H54 (cell line): ENCODE measurements around the gene KCNMB2.
"Not testable (repeated sequence)": the region's sequence is repeated elsewhere in the genome, so short reads cannot be mapped to it uniquely, and the experiment has no call there.

Experiments used
- DNase-seq: peaks from one replicate; pipeline ENCODE4 v3.0.0; 2011; ENCODE audit warnings: low spot score, mixed read lengths; ENCODE audit not compliant: insufficient read length
- FAIRE-seq: peaks from 3 replicates; lab custom pipeline; 2011; peaks lifted over from hg19 to GRCh38; lab: Jason Lieb, UNC
- POLR2A ChIP-seq: IDR thresholded peaks from 2 replicates; pipeline ENCODE4 v1.6.1; 2011; ENCODE audit warnings: low read depth, mild to moderate bottlenecking, low read length

The KCNMB2 gene

GRCh38 chr3:178512647-178513046, 23.6 kb upstream of the KCNMB2 start:
- TF ChIP-seq POLR2A: no peak
- no peak for FAIRE-seq
- no peak for DNase-seq

DNA sequence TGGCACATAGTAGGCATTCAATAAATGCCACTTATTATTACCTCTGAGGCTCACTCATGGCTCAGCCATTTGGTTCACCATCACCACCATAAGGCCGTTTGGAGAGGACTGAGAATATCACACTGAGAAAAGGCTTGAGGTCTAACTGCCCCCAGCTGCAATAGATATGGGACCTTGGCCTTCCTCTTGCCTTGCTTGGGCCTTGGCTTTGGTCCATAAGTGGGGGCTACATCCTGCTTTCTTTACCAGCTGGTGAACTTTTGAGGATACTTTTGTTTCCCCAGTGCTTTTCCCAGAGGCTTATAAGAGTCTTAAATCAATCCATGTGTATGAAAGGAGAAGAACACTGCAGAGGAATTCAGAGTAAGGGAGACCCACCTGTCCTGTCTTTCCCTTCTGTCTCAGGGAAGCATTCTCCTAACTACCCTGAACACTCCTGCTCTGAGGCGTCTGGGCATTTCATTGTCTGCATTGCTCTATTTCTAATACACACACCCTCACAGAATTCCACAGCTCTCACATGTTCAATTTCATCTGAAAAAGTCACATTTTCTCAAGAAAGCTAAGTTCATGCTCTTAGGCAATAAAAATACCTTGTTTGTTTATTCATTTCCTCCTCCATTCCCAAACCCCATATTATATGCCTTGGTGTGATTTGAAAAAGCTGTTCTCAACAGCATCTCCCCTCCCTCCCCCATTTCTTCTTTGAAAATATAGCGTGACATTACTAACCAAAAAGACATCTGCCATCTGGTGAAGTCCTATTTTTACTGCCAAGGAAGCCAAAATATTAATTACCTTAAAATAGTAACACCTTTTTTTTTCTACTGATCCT, 22.5 kb upstream of the KCNMB2 start:
- no peak for TF ChIP-seq POLR2A
- DNase-seq: no peak
- FAIRE-seq: no peak

DNA sequence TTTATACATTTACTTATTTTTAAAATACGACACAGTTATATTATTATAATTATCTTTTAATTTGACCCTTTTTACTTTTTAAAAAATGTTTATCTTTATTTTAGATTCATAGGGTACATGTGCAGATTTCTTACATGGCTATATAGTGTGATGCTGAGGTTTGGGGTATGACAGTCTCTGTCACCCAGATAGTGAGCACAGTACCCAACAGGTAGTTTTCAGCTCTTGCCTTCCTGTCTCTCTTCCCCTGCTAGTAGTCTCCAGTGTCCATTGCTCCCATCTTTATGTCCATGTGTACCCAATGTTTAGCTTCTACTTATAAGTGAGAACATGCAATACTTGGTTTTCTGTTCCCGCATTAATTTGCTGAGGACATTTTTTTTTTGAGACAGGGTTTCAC, 21.8 kb upstream of the KCNMB2 start:
- no peak for FAIRE-seq
- DNase-seq: no peak
- no peak for TF ChIP-seq POLR2A

DNA sequence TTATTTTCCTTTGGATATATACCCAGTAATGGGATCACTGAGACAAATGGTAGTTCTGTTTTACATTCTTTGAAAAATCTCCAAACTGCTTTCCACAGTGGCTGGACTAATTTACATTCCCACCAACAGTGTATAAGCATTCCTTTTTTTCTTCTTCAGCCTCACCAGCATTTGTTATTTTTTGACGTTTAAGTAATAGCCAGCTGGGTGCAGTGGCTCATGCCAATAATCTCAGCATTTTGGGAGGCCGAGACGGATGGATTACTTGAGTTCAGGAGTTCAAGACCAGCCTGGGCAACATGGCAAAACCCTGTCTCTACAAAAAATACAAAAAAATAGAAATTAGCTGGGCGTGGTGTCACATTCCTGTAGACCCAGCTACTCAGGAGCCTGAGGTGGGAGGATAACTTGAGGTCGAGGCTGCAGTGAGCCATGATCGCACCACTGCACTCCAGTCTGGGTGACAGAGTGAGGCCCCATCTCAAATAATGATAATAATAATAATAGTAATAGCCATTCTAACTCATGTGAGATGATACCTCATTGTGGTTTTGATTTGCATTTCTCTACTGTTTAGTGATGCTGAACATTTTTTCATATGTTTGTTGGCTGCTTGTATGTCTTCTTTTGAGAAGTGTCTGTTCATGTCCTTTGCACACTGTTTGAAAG, 21.0 kb upstream of the KCNMB2 start:
- not testable (repeated sequence) for DNase-seq

GRCh38 chr3:178517665-178518334, 18.4 kb upstream of the KCNMB2 start:
- no peak for DNase-seq
- no peak for FAIRE-seq
- TF ChIP-seq POLR2A: no peak

More for the DNA sequence above, 21.0 kb upstream of the KCNMB2 start:
- FAIRE-seq: not testable (repeated sequence)

DNA sequence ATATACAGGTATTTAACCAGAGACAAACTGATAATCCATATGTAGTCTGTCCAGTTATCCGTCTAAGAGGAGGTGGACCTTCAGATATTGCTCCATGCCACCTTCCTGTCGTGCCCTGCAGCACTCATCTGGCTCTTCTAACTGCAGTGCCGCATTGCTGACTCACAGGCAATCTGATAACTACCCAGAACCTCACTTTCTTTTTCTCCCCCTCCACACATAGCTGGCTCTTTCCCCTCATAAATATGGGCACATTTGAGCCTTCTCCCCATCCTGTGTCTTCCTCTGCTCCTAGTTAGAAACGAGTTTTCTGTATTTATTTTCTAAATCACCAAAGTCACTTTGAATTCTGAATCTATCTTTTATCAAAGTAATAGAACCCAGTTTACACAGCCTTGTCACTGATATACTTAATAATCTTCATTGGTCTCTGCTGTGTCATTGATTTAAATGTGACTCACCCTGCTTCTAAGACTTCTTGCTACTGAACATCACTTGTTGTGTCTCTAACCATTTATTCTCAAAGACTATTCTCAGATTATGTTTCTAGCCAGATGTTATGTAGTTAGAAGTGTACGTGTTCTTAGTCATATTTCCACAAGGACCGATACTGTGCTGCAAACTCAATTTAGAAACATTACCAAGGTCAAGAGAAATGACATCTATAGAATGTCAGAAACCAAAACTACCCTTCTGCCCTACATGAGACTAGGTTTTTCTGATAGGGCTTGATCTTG, 17.4 kb upstream of the KCNMB2 start:
- no peak for DNase-seq
- FAIRE-seq: peak; percentile 43
- no peak for TF ChIP-seq POLR2A

- no peak for FAIRE-seq
- TF ChIP-seq POLR2A: no peak
These were observed 16.5 kb upstream of the KCNMB2 start for GRCh38 chr3:178519701-178520100.

GRCh38 chr3:178520451-178520850, 15.8 kb upstream of the KCNMB2 start:
- no peak for TF ChIP-seq POLR2A
- DNase-seq: no peak
- FAIRE-seq: no peak

More at GRCh38 chr3:178519701-178520100, 16.5 kb upstream of the KCNMB2 start:
- no peak for DNase-seq

DNA sequence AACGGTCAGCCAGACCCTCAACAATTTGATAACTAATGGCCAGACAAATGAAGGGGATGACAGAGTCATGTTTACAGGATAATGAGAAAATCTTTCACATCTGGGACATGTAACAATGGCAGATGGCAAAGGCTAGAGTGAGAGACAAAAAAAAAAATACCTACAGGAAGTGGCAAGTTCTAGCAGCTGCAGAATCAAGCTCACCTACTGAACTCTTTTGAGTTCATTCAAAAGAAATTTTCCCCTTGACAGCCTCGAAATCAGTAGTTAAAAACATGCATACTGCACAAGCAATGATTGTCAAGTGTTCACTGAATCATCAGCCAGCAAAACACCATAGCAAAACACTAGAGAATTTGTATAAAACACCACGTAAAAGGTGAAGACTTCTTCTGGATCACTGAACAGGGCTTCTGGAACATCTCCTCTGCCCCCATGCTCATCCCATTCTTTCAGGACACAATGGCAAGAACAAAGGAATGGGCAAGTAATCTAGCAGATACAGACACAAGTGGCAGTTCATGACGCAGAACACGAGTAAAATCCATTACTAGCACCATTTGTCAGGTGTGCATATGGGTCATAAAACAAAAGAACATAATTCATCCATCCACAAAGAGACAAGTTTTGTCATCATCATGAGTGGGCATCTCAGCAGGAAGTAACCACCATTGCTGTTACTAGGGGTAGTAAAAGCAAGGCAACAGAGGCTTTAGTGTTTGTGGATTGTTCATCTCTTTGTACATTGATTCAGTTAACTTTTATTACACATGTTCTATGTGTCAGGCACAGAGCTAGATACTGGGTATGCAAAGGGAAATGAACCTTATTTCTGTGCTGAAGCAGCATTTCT, 13.8 kb upstream of the KCNMB2 start:
- no peak for TF ChIP-seq POLR2A
- FAIRE-seq (no peak), DNase-seq (no peak)

DNA sequence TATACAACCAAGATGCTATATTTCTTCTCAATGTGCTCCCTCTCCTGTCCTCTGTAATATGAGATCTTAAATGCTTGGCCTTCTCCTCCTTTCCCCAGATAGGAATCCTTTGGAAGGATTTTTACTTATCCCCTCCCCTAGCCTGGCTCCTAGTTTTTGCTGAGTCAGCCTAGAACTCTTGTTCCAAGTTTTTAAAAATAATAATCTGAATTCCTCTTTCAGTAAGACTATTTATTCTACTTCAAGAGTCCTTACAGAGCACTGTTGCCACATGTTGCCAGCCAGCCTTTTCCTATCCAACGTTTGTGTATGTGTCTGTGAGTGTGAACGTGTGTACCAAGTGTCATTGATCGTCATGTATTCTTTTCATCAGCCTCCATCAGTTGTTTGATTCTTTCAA, 11.0 kb upstream of the KCNMB2 start:
- no peak for DNase-seq
- no peak for FAIRE-seq

GRCh38 chr3:178526291-178526690, 9.9 kb upstream of the KCNMB2 start:
- no peak for TF ChIP-seq POLR2A
- FAIRE-seq (no peak), DNase-seq (no peak)

More for the DNA sequence above, 11.0 kb upstream of the KCNMB2 start:
- no peak for TF ChIP-seq POLR2A

GRCh38 chr3:178527981-178528380, 8.3 kb upstream of the KCNMB2 start:
- no peak for TF ChIP-seq POLR2A
- FAIRE-seq (no peak), DNase-seq (no peak)
